GM19239 (cell line): Measurements from ENCODE around the gene FAM228B.
"Not testable (repeated sequence)": the region's sequence is repeated elsewhere in the genome, so short reads cannot be mapped to it uniquely, and the experiment has no call there.

Source experiments
- DNase-seq: peaks from one replicate; pipeline ENCODE4 v3.0.0; 2011; ENCODE audit warnings: low spot score; ENCODE audit not compliant: insufficient read length
- FAIRE-seq: peaks from 2 replicates; lab custom pipeline; 2011; peaks lifted over from hg19 to GRCh38; lab: Jason Lieb, UNC

Gene FAM228B

GRCh38 chr2:24100732-24101131 is 22.5 kb upstream of the FAM228B start:
- DNase-seq, FAIRE-seq: not testable (repeated sequence)

DNA sequence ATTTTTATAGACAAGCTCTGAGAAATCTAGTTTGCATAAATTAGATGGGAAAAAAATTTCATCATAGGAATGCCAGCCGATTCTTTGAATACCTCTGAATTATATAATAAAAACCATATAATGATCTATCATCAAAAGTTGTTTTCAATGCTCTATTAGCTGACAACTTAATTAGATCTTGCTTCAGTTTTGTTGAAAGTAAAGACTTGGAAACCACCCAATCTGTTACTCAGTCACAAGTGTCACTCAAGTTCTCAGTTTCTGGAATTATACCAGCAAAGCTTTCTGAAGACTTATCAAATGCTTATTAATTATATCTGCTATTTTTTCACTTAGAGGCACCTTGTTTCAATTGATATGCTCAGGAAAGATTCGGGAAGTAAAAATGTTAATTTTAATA is 21.3 kb upstream of the FAM228B start:
- DNase-seq: no peak
- FAIRE-seq: no peak

- DNase-seq (no peak), FAIRE-seq (no peak)
Measured at GRCh38 chr2:24102677-24103076, 20.6 kb upstream of the FAM228B start.

DNA sequence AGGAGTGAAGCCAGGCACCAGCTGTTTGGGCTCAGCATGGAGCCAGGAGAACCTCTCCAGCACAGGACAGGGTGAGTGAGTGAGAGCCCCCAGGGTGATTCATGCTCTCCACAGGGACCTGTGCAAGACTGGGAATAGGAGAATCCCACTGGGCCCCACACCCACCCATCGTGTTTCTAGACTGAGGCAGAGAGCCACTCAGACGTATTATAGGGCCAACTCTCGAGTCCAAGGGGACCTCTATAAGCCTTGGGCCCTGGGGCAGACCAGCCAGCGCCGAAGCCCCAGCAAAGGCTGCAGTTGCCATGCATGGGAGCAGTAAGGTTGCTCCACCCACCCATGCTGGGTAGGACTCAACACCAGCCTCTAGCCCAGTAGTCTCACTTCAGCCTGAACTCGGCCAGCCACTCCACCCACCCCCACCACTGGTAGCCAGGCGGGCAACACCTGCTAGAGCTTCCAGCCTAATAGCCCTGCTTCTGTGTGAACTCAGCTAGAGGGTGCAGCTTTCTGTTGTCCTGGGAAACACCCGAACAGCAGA is 19.1 kb upstream of the FAM228B start:
- FAIRE-seq (no peak), DNase-seq (no peak)

GRCh38 chr2:24104906-24105305 is 18.4 kb upstream of the FAM228B start:
- FAIRE-seq (no peak), DNase-seq (no peak)

- no peak for FAIRE-seq
- DNase-seq: no peak
Measured at GRCh38 chr2:24105816-24106215, 17.5 kb upstream of the FAM228B start.

DNA sequence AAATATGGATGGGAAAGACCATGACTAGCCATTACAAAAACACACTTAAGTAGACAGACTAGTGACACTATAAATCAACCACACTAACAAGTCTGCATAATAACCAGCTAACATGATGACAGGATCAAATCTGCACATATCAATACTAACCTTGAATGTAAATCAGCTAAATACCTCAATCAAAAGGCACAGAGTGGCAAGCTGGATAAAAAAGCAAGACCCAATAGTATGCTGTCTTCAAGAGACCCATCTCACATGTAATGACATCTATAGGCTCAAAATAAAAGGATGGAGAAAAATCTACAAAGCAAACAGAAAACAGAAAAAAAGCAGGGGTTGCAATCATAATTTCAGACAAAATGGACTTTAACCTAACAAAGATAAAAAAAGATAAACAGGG is 16.5 kb upstream of the FAM228B start:
- FAIRE-seq (no peak), DNase-seq (no peak)

GRCh38 chr2:24107336-24107735 is 15.9 kb upstream of the FAM228B start:
- FAIRE-seq: no peak

GRCh38 chr2:24109431-24109830 is 13.8 kb upstream of the FAM228B start:
- not testable (repeated sequence) for DNase-seq, FAIRE-seq

More at GRCh38 chr2:24107336-24107735, 15.9 kb upstream of the FAM228B start:
- no peak for DNase-seq

DNA sequence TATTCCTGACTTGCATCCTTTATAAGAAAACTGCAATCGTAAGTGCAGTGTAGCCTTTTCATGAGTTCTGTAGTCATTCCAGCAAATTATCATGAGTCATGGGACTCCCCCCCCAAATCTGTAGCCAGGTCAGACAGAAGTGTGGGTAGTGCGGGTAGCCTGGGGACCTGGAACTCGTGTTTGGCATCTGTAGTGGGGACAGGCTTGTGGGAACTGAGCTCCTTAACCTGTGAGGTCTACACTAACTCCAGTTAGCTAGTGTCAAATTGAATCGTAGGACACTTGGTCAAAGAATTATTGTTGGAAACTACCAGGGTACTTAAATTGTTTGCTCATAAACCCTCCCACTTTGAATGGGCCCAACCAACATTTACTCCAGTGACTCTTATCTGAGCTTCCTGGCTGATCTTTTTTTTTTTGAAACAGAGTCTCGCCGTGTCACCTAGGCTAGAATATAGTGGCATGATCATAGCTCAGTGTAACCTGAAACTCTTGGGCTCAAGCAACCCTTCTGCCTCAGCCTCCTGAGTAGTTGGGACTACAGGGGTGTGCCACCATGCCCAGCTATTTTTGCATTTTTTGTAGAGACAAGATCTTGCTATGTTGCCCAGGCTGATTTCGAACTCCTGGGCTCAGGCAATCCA is 12.5 kb upstream of the FAM228B start:
- no peak for FAIRE-seq
- DNase-seq: no peak

GRCh38 chr2:24111407-24111901 is 11.8 kb upstream of the FAM228B start:
- FAIRE-seq: no peak
- no peak for DNase-seq

DNA sequence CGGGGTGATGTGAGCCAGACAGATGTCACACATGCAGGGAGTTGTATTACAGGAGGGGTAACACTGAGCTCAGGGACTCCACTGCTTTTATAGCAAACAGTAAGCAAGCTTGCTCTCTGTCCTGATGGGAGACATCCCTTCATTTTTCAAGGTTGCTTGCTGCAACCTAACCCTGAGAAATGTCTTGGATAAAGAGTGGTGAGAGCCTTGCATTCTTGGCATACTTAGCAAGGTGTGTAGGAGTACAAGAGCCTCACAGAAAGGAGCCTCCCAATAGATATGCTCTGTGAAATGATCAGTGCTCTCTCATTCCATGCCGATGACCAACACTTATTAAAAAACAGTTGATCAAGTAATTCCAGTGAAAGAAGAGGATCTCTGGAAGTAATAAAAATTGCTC is 8.2 kb upstream of the FAM228B start:
- DNase-seq: no peak
- no peak for FAIRE-seq

DNA sequence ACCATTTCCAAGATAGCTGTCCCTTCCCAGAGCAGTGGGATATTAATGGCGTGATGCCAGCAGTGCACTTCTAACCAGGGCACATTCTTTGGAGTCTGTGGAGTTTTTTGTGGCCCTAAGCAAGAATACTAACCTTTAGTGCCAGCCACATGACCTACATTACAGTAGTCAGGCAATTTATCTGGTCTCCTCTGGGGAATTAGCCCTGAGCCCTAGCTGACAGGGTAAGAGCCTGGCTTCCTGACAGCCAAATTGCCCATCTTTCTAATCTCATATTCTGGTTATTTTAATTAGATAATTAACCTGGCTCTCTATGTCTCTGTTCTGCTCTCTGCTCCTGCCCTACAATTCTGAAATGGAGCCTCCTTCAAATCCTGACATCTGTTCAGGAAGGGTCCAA is 5.4 kb upstream of the FAM228B start:
- DNase-seq (no peak), FAIRE-seq (no peak)

- FAIRE-seq (no peak), DNase-seq (no peak)
Measured at GRCh38 chr2:24121066-24121465, 2.2 kb upstream of the FAM228B start.

- no peak for FAIRE-seq
- DNase-seq: no peak
Measured at GRCh38 chr2:24121469-24121868, 1.8 kb upstream of the FAM228B start.

DNA sequence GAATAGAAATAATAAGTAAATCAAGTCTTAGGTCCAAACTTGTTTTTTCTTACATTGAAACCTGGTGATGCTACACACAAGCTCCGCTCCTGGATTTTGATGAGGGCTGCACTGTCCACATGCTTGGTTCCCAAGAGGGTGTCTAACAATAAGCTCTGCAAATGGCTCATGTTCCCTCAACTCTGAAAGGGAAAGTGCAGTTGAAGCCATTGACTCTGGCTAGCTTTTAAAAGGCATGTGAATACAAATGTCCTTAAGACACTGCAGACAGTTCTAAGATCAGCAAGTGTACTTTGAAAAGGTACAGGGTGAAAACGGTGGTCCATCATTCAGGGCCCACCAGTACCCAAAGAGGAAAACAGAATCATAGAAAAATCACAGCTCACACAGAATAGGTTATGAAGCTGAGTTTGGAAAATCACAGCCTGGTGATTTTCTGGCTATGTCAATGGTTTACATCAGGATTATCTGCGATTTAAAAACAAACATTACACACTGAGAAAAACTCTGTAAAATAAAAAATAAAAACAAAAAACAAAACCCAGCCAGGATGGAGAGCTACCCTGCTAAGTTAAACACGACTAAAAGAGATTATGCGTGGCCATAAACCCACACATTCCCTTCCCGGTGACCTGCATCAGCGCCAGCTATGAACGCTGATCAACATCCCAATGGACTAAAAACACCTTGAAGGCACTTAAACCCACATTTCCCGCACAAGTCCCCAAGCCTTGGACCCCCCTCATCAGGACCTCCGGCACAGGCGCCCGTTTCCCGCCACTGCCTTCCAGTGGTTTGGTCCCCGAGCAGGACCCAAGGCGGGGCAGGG is 689 bp upstream of the FAM228B start:
- no peak for DNase-seq
- peak; percentile 68 for FAIRE-seq

DNA sequence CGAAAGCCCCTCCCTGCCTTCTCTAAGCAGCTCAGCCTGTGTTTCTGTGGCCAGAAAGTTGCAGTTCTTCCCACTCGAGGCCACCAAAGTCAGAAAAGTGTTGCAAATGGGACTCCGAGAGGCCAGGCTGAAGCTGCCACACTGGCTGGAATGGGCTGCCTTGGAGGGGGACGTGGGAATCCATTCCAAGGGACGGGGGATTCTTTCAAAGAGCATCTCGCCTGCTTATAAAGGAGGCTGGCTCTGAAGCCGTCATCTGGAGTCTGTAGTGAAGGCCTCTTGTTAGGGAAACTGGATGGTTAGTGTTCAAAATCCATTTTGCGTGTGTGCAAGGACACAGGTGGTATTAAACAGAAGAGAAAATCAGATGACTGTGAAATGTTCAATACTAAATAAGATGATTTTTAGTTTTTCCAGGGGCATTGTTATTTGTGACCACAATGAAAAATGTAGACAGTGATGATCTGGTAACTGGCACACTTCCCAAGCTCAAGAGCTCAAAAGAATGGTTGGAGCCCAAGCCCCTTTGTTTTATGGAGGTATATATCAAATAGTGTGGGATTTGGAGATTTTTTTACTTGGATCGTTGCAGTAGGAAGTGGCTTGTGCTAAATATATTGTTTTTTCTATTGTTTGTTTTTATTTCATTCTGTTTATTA is 782 bp downstream of the FAM228B start:
- DNase-seq (no peak), FAIRE-seq (peak; percentile 69)

GRCh38 chr2:24125956-24126355 is 2.7 kb downstream of the FAM228B start:
- no peak for DNase-seq
- FAIRE-seq: no peak

- DNase-seq (no peak), FAIRE-seq (no peak)
Measured at GRCh38 chr2:24132543-24132942, 9.3 kb downstream of the FAM228B start.

GRCh38 chr2:24140305-24140704 is 17.0 kb downstream of the FAM228B start:
- not testable (repeated sequence) for FAIRE-seq, DNase-seq

GRCh38 chr2:24147364-24147763 is 24.1 kb downstream of the FAM228B start:
- peak; percentile 23 for FAIRE-seq
- DNase-seq: no peak
